Myocyte (in vitro differentiated cells): ENCODE results near the gene B3GALT6. TPM values are rescaled to one million over a fixed set of nuclear protein-coding genes. Genes with fewer than 3 reads are reported as not detected.
A peak's percentile ranks its signal among the peaks of the same experiment; 100 is the strongest.
"Not testable (repeated sequence)": the region's sequence is repeated elsewhere in the genome, so short reads cannot be mapped to it uniquely, and the experiment has no call there.

Source experiments
- DNase-seq: peaks from one replicate; pipeline ENCODE4 v3.0.0-alpha.2; 2012; ENCODE audit warnings: low read depth
- polyA plus RNA-seq: library from polyadenylated mRNA; unstranded; fragments of >200 nt; gene quantifications from one replicate; pipeline ENCODE4 v1.2.1, GENCODE V29; 2012; ENCODE audit warnings: missing spikeins
- total RNA-seq: library from RNA; depleted of rRNA; stranded (reverse); fragments of >200 nt; gene quantifications from 2 replicates; pipeline ENCODE4 v1.2.3, GENCODE V29; 2014

The B3GALT6 gene
- total RNA-seq = 61.8 and 68.1 TPM in 2 replicates
- polyA plus RNA-seq = 32.0 TPM

- DNase-seq = no peak
These were observed at the start of gene B3GALT6 for GRCh38 chr1:1232208-1232795. TSS of gene B3GALT6 (plus strand) at chr1:1232237. CDS start at chr1:1232279, 42 bp downstream.

GRCh38 chr1:1182491-1183220 lies 49.4 kb upstream of the B3GALT6 start:
- DNase-seq = no peak

- no peak for DNase-seq
These were observed 48.8 kb upstream of the B3GALT6 start for GRCh38 chr1:1183221-1183747.

- no peak for DNase-seq
These were observed 47.9 kb upstream of the B3GALT6 start for GRCh38 chr1:1183833-1184775.

- peak; percentile 26 for DNase-seq
These were observed 46.8 kb upstream of the B3GALT6 start for GRCh38 chr1:1185101-1185765.

- DNase-seq = peak; percentile 86
These were observed 44.1 kb upstream of the B3GALT6 start for GRCh38 chr1:1187938-1188337.

GRCh38 chr1:1189111-1189510 lies 42.9 kb upstream of the B3GALT6 start:
- no peak for DNase-seq

GRCh38 chr1:1191734-1192133 lies 40.3 kb upstream of the B3GALT6 start:
- DNase-seq = no peak

- DNase-seq = no peak
These were observed 37.3 kb upstream of the B3GALT6 start for GRCh38 chr1:1194723-1195122.

GRCh38 chr1:1195726-1196125 lies 36.3 kb upstream of the B3GALT6 start:
- DNase-seq = not testable (repeated sequence)

GRCh38 chr1:1196431-1197187 lies 35.4 kb upstream of the B3GALT6 start:
- no peak for DNase-seq

- DNase-seq = no peak
These were observed 34.9 kb upstream of the B3GALT6 start for GRCh38 chr1:1197188-1197500.

GRCh38 chr1:1197551-1198422 lies 34.2 kb upstream of the B3GALT6 start:
- no peak for DNase-seq

- DNase-seq = no peak
These were observed 33.5 kb upstream of the B3GALT6 start for GRCh38 chr1:1198423-1199140.

- no peak for DNase-seq
These were observed 32.7 kb upstream of the B3GALT6 start for GRCh38 chr1:1199141-1199960.

- DNase-seq = no peak
These were observed 31.8 kb upstream of the B3GALT6 start for GRCh38 chr1:1199961-1200875.
